Measurements from ENCODE around the gene RAD21L1. TPM values are rescaled to one million over a fixed set of nuclear protein-coding genes. Genes with fewer than 3 reads are reported as not detected.
A peak's percentile ranks its signal among the peaks of the same experiment; 100 is the strongest.

Gene RAD21L1
- total RNA-seq, 4 donors from 2014 or later, result 0.34 TPM; not detected in 3

GRCh38 chr20:1185790-1186334 is 40.0 kb upstream of the RAD21L1 start:
- WGBS, result 15% methylated on average over 18 of the region's 20 CpGs
- Histone ChIP-seq H3K4me1 (peaks cover 23% of the 10 kb centered on the region), H3K27ac (no peak overlapping the region), H3K27me3 (peaks cover 25% of the 10 kb centered on the region), H3K4me3 (peak overlapping the region; percentile 60), H3K36me3 (peaks cover 3% of the 10 kb centered on the region), H3K9me3 (no peaks in the 10 kb centered on the region)
- no peak for TF ChIP-seq EP300 (IDR thresholded peaks at IDR 0.05)
- TF ChIP-seq, protein P1, sequence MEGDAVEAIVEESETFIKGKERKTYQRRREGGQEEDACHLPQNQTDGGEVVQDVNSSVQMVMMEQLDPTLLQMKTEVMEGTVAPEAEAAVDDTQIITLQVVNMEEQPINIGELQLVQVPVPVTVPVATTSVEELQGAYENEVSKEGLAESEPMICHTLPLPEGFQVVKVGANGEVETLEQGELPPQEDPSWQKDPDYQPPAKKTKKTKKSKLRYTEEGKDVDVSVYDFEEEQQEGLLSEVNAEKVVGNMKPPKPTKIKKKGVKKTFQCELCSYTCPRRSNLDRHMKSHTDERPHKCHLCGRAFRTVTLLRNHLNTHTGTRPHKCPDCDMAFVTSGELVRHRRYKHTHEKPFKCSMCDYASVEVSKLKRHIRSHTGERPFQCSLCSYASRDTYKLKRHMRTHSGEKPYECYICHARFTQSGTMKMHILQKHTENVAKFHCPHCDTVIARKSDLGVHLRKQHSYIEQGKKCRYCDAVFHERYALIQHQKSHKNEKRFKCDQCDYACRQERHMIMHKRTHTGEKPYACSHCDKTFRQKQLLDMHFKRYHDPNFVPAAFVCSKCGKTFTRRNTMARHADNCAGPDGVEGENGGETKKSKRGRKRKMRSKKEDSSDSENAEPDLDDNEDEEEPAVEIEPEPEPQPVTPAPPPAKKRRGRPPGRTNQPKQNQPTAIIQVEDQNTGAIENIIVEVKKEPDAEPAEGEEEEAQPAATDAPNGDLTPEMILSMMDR (IDR thresholded peaks at IDR 0.05), result peak in 1 of 2 donors; percentile 59
- DNase-seq (ENCODE audit: low spot score in 2 of 2), result no peak

GRCh38 chr20:1186367-1186991 is 39.4 kb upstream of the RAD21L1 start:
- no peak for TF ChIP-seq POLR2AphosphoS5 (IDR thresholded peaks at IDR 0.05)
- no peak for TF ChIP-seq POLR2A (IDR thresholded peaks at IDR 0.05)
- TF ChIP-seq EP300 (IDR thresholded peaks at IDR 0.05), result no peak
- TF ChIP-seq, protein P1 (IDR thresholded peaks at IDR 0.05), result no peak
- 69% methylated on average over 10 of the region's 13 CpGs for WGBS
- H3K9me3 ChIP-seq, result no peaks in the 10 kb centered on the region
- peaks cover 23% of the 10 kb centered on the region for H3K4me1 ChIP-seq
- H3K4me3 ChIP-seq, result no peak overlapping the region
- DNase-seq (ENCODE audit: low spot score in 2 of 2), result no peak
- peaks cover 25% of the 10 kb centered on the region for H3K27me3 ChIP-seq
- no peak overlapping the region for H3K27ac ChIP-seq
- H3K36me3 ChIP-seq, result no peaks in the 10 kb centered on the region

DNA sequence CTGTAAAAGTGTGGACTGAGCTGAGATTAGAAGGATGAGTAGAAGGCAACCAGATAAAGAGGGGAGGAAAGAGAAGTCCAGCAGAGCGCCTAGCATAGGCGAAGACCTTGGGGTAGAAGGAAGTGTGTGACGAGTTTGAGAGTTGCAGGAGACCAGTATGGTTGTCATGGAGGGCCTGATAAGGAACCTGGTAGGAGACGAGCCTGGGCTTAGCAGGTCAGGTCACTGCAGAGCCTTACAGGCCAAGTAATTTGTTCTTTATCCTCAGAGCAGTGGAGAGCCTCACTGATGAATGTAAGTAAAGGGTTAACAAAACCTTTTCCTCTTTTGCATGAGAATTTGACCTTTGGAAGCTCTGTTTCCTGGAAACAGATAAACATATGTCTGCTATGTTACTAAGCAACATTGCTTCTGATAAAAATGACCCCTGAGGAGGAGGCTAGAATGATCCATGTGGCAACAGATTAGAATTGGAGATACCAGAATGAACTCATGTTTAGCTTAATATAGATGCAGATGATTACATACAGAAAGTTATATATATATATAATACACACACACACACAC is 38.2 kb upstream of the RAD21L1 start:
- WGBS, result 70% methylated on average over 4 of the region's 4 CpGs
- H3K4me1 ChIP-seq, result peaks cover 23% of the 10 kb centered on the region
- H3K36me3 ChIP-seq, result no peaks in the 10 kb centered on the region

GRCh38 chr20:1188347-1188746 is 37.5 kb upstream of the RAD21L1 start:
- WGBS, result 92% methylated on average over 1 of the region's 1 CpG
- no peak for TF ChIP-seq POLR2A (IDR thresholded peaks at IDR 0.05)
- no peak for TF ChIP-seq POLR2AphosphoS5 (IDR thresholded peaks at IDR 0.05)
- no peak for TF ChIP-seq EP300 (IDR thresholded peaks at IDR 0.05)
- peaks cover 25% of the 10 kb centered on the region for H3K27me3 ChIP-seq
- H3K9me3 ChIP-seq, result no peaks in the 10 kb centered on the region
- H3K4me3 ChIP-seq, result no peak overlapping the region
- no peak overlapping the region for H3K27ac ChIP-seq
- DNase-seq (ENCODE audit: low spot score in 2 of 2), result no peak
- H3K36me3 ChIP-seq, result no peaks in the 10 kb centered on the region
- H3K4me1 ChIP-seq, result peaks cover 23% of the 10 kb centered on the region

More for the DNA sequence above, 38.2 kb upstream of the RAD21L1 start:
- Histone ChIP-seq H3K4me3 (no peak overlapping the region), H3K27me3 (peaks cover 25% of the 10 kb centered on the region), H3K27ac (no peak overlapping the region), H3K9me3 (no peaks in the 10 kb centered on the region)
- DNase-seq (ENCODE audit: low spot score in 2 of 2), result no peak
- no peak for TF ChIP-seq POLR2AphosphoS5 (IDR thresholded peaks at IDR 0.05)
- TF ChIP-seq, protein P1 (IDR thresholded peaks at IDR 0.05), result no peak
- no peak for TF ChIP-seq EP300 (IDR thresholded peaks at IDR 0.05)
- no peak for TF ChIP-seq POLR2A (IDR thresholded peaks at IDR 0.05)

DNA sequence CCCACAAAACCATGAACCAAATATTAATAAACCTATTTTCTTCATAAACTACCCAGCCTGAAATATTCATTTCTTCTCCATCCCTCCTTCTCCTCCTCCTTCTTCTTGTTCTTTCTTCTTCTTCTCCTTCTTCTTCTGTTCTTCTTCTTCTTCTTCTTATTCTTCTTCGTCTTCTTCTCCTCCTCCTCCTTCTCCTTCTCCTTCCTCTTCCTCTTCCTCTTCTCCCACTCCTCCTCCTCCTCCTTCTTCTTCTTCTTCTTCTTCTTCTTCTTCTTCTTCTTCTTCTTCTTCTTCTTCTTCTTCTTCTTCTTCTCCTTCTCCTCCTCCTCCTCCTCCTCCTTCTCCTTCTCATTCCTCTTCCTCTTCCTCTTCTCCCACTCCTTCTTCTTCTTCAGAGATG is 36.0 kb upstream of the RAD21L1 start:
- WGBS, result 81% methylated on average over 1 of the region's 1 CpG
- H3K9me3 ChIP-seq, result no peaks in the 10 kb centered on the region
- TF ChIP-seq POLR2A (IDR thresholded peaks at IDR 0.05), result no peak
- no peak for TF ChIP-seq POLR2AphosphoS5 (IDR thresholded peaks at IDR 0.05)
- TF ChIP-seq, protein P1 (IDR thresholded peaks at IDR 0.05), result no peak
- no peak for TF ChIP-seq EP300 (IDR thresholded peaks at IDR 0.05)
- no peak for DNase-seq (ENCODE audit: low spot score in 2 of 2)
- H3K4me3 ChIP-seq, result no peak overlapping the region
- no peak overlapping the region for H3K27ac ChIP-seq
- no peaks in the 10 kb centered on the region for H3K36me3 ChIP-seq
- H3K4me1 ChIP-seq, result peaks cover 20% of the 10 kb centered on the region
- H3K27me3 ChIP-seq, result peaks cover 13% of the 10 kb centered on the region
